Measurements from ENCODE around the gene PER3.
"Not testable (repeated sequence)": the region's sequence is repeated elsewhere in the genome, so short reads cannot be mapped to it uniquely, and the experiment has no call there.

Gene PER3

DNA sequence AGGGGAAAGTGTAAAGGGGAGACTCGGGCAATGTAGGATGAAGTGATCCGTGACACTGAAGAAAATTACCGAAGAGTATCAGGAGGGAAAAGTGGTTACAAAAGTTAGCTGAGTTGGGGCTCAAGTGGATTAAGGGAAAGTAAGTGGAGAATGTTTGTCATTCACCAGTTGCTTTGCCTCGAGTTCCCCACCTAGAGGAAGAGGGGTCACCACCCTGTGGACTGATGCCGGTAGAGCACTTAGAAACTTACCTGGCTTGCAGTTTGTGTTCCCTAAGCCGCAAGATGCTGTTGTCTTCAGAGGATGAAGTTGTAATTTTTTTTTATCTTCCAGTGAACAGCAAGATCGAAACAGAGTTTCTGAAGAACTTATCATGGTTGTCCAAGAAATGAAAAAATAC lies 1.0 kb downstream of the PER3 start:
- TF ChIP-seq, protein P1, sequence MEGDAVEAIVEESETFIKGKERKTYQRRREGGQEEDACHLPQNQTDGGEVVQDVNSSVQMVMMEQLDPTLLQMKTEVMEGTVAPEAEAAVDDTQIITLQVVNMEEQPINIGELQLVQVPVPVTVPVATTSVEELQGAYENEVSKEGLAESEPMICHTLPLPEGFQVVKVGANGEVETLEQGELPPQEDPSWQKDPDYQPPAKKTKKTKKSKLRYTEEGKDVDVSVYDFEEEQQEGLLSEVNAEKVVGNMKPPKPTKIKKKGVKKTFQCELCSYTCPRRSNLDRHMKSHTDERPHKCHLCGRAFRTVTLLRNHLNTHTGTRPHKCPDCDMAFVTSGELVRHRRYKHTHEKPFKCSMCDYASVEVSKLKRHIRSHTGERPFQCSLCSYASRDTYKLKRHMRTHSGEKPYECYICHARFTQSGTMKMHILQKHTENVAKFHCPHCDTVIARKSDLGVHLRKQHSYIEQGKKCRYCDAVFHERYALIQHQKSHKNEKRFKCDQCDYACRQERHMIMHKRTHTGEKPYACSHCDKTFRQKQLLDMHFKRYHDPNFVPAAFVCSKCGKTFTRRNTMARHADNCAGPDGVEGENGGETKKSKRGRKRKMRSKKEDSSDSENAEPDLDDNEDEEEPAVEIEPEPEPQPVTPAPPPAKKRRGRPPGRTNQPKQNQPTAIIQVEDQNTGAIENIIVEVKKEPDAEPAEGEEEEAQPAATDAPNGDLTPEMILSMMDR (conservative IDR thresholded peaks at IDR 0.05; ENCODE audit: low read length) = peak; percentile 13; the same call in 1 of the 2 replicates
- H3K4me3 ChIP-seq (ENCODE audit: low read length) = peak overlapping the region; percentile 67

GRCh38 chr1:7786795-7787194 lies 2.7 kb downstream of the PER3 start:
- TF ChIP-seq, protein P1 (conservative IDR thresholded peaks at IDR 0.05; ENCODE audit: low read length) = no peak
- no peak for DNase-seq (ENCODE audit: low read depth)
- H3K4me3 ChIP-seq (ENCODE audit: low read length) = no peak overlapping the region

More for the DNA sequence above, 1.0 kb downstream of the PER3 start:
- no peak for DNase-seq (ENCODE audit: low read depth)

GRCh38 chr1:7789828-7790227 lies 5.7 kb downstream of the PER3 start:
- no peak overlapping the region for H3K4me3 ChIP-seq (ENCODE audit: low read length)
- DNase-seq (ENCODE audit: low read depth) = no peak
- TF ChIP-seq, protein P1 (conservative IDR thresholded peaks at IDR 0.05; ENCODE audit: low read length) = no peak

GRCh38 chr1:7791027-7791426 lies 6.9 kb downstream of the PER3 start:
- not testable (repeated sequence) for DNase-seq (ENCODE audit: low read depth)

DNA sequence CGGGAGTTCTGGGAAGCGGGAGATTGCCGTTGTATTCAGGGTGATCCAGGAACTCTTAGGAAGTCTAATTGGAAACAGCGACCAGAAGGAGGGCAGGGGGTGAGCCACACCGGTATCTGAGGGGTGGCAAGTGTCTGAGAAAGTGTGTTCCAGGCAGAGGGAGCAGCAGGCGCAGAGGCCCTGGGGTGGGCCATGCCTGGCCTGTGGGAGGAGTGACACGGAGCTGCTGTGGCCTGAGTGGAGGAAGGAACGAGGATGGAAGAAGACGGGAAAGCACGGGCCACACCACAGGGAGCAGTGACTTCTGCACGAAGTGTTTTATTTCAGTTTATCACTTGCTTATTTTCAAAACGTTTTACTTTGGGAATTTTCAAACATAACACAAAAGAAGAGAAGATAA lies 11.3 kb downstream of the PER3 start:
- no peak for DNase-seq (ENCODE audit: low read depth)
- no peak overlapping the region for H3K4me3 ChIP-seq (ENCODE audit: low read length)
- TF ChIP-seq, protein P1 (conservative IDR thresholded peaks at IDR 0.05; ENCODE audit: low read length) = no peak

More at GRCh38 chr1:7791027-7791426, 6.9 kb downstream of the PER3 start:
- not testable (repeated sequence) for H3K4me3 ChIP-seq (ENCODE audit: low read length)

GRCh38 chr1:7805460-7805859 lies 21.4 kb downstream of the PER3 start:
- no peak overlapping the region for H3K4me3 ChIP-seq (ENCODE audit: low read length)
- no peak for DNase-seq (ENCODE audit: low read depth)
- TF ChIP-seq, protein P1 (conservative IDR thresholded peaks at IDR 0.05; ENCODE audit: low read length) = no peak

GRCh38 chr1:7808253-7808844 lies 24.3 kb downstream of the PER3 start:
- peak; percentile 52 for DNase-seq (ENCODE audit: low read depth)
- no peak overlapping the region for H3K4me3 ChIP-seq (ENCODE audit: low read length)
- TF ChIP-seq, protein P1 (conservative IDR thresholded peaks at IDR 0.05; ENCODE audit: low read length) = peak; percentile 56
